ENCODE data around the gene KHDC4. TPM values are rescaled to one million over a fixed set of nuclear protein-coding genes. Genes with fewer than 3 reads are reported as not detected.

The KHDC4 gene
- total RNA-seq, 2 experiments from 2014 or later, result 56.6 to 60.8 TPM

- H3K36me3 Mint-ChIP-seq (ENCODE audit: low read depth), result peaks cover 92% of the 10 kb centered on the region
- POLR2A ChIA-PET, result interaction anchor here (2.7 kb wide), 1 partner anchor 26 kb away, joined by 7 read pairs; no protein-coding TSS in a partner anchor
- intact Hi-C loops (cut with DNase I, micrococcal nuclease), result no loop called here
These were observed 37.9 kb upstream of the KHDC4 start for GRCh38 chr1:155971910-155972809.

GRCh38 chr1:155970531-155971167 is 36.4 kb upstream of the KHDC4 start:
- Histone ChIP-seq H3K4me1 (ENCODE audit: insufficient read depth, low read length) (peaks cover 96% of the 10 kb centered on the region), H3K4me3 (ENCODE audit: low read length) (peak overlapping the region; percentile 8), H3K27ac (ENCODE audit: low read depth in 1 of 2, low read length in 2 of 2) (peak overlapping the region; percentile 57 to 82), H3K36me3 (ENCODE audit: insufficient read depth, low read length) (peaks cover 60% of the 10 kb centered on the region), H3K27me3 (ENCODE audit: control insufficient read depth in 1 of 2, insufficient read depth in 2 of 2, low read length in 2 of 2) (no peaks in the 10 kb centered on the region), H3K9me3 (ENCODE audit: control insufficient read depth in 1 of 2, insufficient read depth in 1 of 2, low read length in 2 of 2) (no peaks in the 10 kb centered on the region)
- Mint-ChIP-seq H3K27ac (peak overlapping the region; percentile 86), H3K4me1 (ENCODE audit: low read depth) (peaks cover 88% of the 10 kb centered on the region), H3K27me3 (no peaks in the 10 kb centered on the region), H3K4me3 (peak overlapping the region; percentile 83), H3K36me3 (ENCODE audit: low read depth) (peaks cover 92% of the 10 kb centered on the region), H3K9me3 (no peaks in the 10 kb centered on the region)
- intact Hi-C loops (cut with DNase I, micrococcal nuclease), result no loop called here
- ChIA-PET POLR2A (interaction anchor here (1.3 to 1.9 kb wide), 2 partner anchors 11 to 37 kb away, joined by 4 to 5 read pairs; no protein-coding TSS in a partner anchor), CTCF (interaction anchor here (0.8 kb wide), 1 partner anchor 9 kb away, joined by 3 read pairs; no protein-coding TSS in a partner anchor)
- TF ChIP-seq CTCF (IDR thresholded peaks at IDR 0.05), result no peak
- ATAC-seq (ENCODE audit: poor library complexity), result peak; percentile 28
- peak in 3 of 14 experiments; percentile 56 to 74 (median 69) for DNase-seq

More at GRCh38 chr1:155971910-155972809, 37.9 kb upstream of the KHDC4 start:
- peak overlapping the region; percentile 83 for H3K4me3 Mint-ChIP-seq
- H3K9me3 ChIP-seq (ENCODE audit: control insufficient read depth in 1 of 2, insufficient read depth in 1 of 2, low read length in 2 of 2), result no peaks in the 10 kb centered on the region
- H3K27ac ChIP-seq (ENCODE audit: low read depth in 1 of 2, low read length in 2 of 2), result peak overlapping the region; percentile 36 to 64
- CTCF ChIA-PET, result interaction anchor here (0.6 kb wide), 1 partner anchor 18 kb away, joined by 3 read pairs; no protein-coding TSS in a partner anchor
- H3K9me3 Mint-ChIP-seq, result no peaks in the 10 kb centered on the region
- no peak for ATAC-seq (ENCODE audit: poor library complexity)
- peaks cover 45% of the 10 kb centered on the region for H3K36me3 ChIP-seq (ENCODE audit: insufficient read depth, low read length)
- DNase-seq, result no peak
- H3K4me1 ChIP-seq (ENCODE audit: insufficient read depth, low read length), result peaks cover 90% of the 10 kb centered on the region
- no peaks in the 10 kb centered on the region for H3K27me3 ChIP-seq (ENCODE audit: control insufficient read depth in 1 of 2, insufficient read depth in 2 of 2, low read length in 2 of 2)
- peaks cover 95% of the 10 kb centered on the region for H3K4me1 Mint-ChIP-seq (ENCODE audit: low read depth)
- no peak for TF ChIP-seq CTCF (IDR thresholded peaks at IDR 0.05)
- peak overlapping the region; percentile 8 for H3K4me3 ChIP-seq (ENCODE audit: low read length)
- no peaks in the 10 kb centered on the region for H3K27me3 Mint-ChIP-seq
- peak overlapping the region; percentile 86 for H3K27ac Mint-ChIP-seq

- ChIA-PET CTCF (no interaction called here), POLR2A (interaction anchor here (0.8 to 5.0 kb wide), 3 partner anchors 7 to 31 kb away, joined by 5 to 96 read pairs (median 6); partner anchors contain the start of gene ARHGEF2)
- Mint-ChIP-seq H3K36me3 (ENCODE audit: low read depth) (peaks cover 93% of the 10 kb centered on the region), H3K4me3 (peak overlapping the region; percentile 83), H3K9me3 (no peaks in the 10 kb centered on the region), H3K27ac (peak overlapping the region; percentile 86), H3K4me1 (ENCODE audit: low read depth) (peaks cover 76% of the 10 kb centered on the region), H3K27me3 (no peaks in the 10 kb centered on the region)
- no peaks in the 10 kb centered on the region for H3K27me3 ChIP-seq (ENCODE audit: control insufficient read depth in 1 of 2, insufficient read depth in 2 of 2, low read length in 2 of 2)
- H3K36me3 ChIP-seq (ENCODE audit: insufficient read depth, low read length), result peaks cover 73% of the 10 kb centered on the region
- ATAC-seq (ENCODE audit: poor library complexity) (no peak), DNase-seq (no peak)
- TF ChIP-seq CTCF (IDR thresholded peaks at IDR 0.05), result no peak
- intact Hi-C loops (cut with DNase I, micrococcal nuclease), result no loop called here
- peak overlapping the region; percentile 33 to 82 for H3K27ac ChIP-seq (ENCODE audit: low read depth in 1 of 2, low read length in 2 of 2)
- H3K4me3 ChIP-seq (ENCODE audit: low read length), result no peak overlapping the region
- no peaks in the 10 kb centered on the region for H3K9me3 ChIP-seq (ENCODE audit: control insufficient read depth in 1 of 2, insufficient read depth in 1 of 2, low read length in 2 of 2)
- peaks cover 92% of the 10 kb centered on the region for H3K4me1 ChIP-seq (ENCODE audit: insufficient read depth, low read length)
These were observed 35.2 kb upstream of the KHDC4 start for GRCh38 chr1:155969377-155969791.
